Upper lobe of left lung (tissue), 4 donors: ENCODE measurements around the gene GIN1.

Experiments
- CTCF ChIP-seq, 6 experiments: fragments of 450-650 bp in 4 of 6; fragments of 200-600 bp in 2 of 6; sonication (generic) in 2 of 6; IDR thresholded peaks; one replicate each; pipeline ENCODE4 v1.5.1; 2016 to 2019; ENCODE audit warnings: antibody characterized with exemption in 6 of 6
- EP300 ChIP-seq, 4 donors: sonication (generic); formaldehyde crosslinking; IDR thresholded peaks; one replicate each; pipeline ENCODE4 v1.5.1; 2017; ENCODE audit warnings: antibody characterized with exemption in 4 of 4, control low read depth in 2 of 4
- POLR2A ChIP-seq, 4 donors: fragments of 450-650 bp; IDR thresholded peaks; one replicate each; pipeline ENCODE4 v1.5.1; 2016 to 2017; ENCODE audit warnings: antibody characterized with exemption in 4 of 4, mild to moderate bottlenecking in 2 of 4
- POLR2AphosphoS5 ChIP-seq, 2 donors: sonication (generic); formaldehyde crosslinking; IDR thresholded peaks; one replicate each; pipeline ENCODE4 v1.5.1; 2017; ENCODE audit warnings: antibody characterized with exemption in 2 of 2

GRCh38 chr5:103128202-103128601 lies 8.3 kb upstream of the GIN1 start:
- TF ChIP-seq CTCF (IDR thresholded peaks at IDR 0.05) (no peak), POLR2AphosphoS5 (IDR thresholded peaks at IDR 0.05) (no peak), EP300 (IDR thresholded peaks at IDR 0.05) (no peak), POLR2A (IDR thresholded peaks at IDR 0.05) (no peak)
